Measurements from ENCODE around the gene ZNF333.

The ZNF333 gene

DNA sequence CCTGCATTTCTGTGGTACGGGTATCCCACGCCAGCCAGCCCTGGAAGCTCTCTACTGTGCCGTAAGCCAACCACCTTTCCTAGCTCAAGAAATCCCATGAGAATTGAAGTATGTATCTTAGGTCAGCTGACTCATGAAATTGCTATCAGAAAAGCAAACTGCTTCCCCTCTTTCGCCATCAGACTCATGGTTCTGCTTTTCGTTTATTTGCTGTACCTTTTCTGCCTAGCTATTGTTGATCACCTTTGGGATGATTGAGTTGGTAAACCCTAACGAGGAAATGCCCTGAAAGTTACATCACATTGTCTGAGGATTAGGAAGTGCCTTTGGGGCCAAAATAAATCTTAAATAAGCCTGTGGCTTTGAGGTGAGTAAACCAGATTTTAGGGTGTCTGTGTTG is 15.1 kb upstream of the ZNF333 start, which contains the start of gene ADGRE3:
Gene ADGRE3 (minus strand): TSS at position 81 of the 400 bp plus-strand sequence. CDS start 74 bp downstream, at position 7.
- CTCF ChIA-PET, result no interaction called here
- no peak for DNase-seq (ENCODE audit: low spot score)

DNA sequence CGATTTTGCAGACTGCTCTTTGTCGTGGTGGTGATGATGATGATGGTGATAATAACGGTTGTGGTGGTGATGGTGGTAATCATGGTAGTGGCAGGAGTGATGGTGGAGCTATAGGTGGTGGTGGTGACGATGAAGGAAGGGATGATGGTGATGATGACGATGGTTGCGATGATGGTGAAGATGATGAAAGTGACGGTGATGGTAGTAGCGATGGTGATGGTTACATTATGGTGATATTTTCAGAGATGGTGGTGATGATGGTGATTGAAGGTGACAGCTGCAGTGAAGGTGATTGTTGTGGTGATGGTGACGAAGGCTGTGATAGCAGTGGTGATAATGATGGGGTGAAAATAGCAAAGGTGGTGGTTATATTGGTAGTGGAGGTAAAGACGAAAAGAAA is 13.1 kb upstream of the ZNF333 start:
- DNase-seq (ENCODE audit: low spot score), result no peak
- TF ChIP-seq, protein P1, sequence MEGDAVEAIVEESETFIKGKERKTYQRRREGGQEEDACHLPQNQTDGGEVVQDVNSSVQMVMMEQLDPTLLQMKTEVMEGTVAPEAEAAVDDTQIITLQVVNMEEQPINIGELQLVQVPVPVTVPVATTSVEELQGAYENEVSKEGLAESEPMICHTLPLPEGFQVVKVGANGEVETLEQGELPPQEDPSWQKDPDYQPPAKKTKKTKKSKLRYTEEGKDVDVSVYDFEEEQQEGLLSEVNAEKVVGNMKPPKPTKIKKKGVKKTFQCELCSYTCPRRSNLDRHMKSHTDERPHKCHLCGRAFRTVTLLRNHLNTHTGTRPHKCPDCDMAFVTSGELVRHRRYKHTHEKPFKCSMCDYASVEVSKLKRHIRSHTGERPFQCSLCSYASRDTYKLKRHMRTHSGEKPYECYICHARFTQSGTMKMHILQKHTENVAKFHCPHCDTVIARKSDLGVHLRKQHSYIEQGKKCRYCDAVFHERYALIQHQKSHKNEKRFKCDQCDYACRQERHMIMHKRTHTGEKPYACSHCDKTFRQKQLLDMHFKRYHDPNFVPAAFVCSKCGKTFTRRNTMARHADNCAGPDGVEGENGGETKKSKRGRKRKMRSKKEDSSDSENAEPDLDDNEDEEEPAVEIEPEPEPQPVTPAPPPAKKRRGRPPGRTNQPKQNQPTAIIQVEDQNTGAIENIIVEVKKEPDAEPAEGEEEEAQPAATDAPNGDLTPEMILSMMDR (conservative IDR thresholded peaks at IDR 0.05; ENCODE audit: low read depth), result no peak
- POLR2A ChIA-PET (ENCODE audit: low non-redundant PET), result no interaction called here
- no peak overlapping the region for H3K27ac ChIP-seq
- CTCF ChIA-PET, result no interaction called here

More for the DNA sequence above, 15.1 kb upstream of the ZNF333 start, which contains the start of gene ADGRE3:
- POLR2A ChIA-PET (ENCODE audit: low non-redundant PET), result no interaction called here
- TF ChIP-seq, protein P1 (conservative IDR thresholded peaks at IDR 0.05; ENCODE audit: low read depth), result no peak
- no peak within 1 kb of the TSS for H3K27ac ChIP-seq

DNA sequence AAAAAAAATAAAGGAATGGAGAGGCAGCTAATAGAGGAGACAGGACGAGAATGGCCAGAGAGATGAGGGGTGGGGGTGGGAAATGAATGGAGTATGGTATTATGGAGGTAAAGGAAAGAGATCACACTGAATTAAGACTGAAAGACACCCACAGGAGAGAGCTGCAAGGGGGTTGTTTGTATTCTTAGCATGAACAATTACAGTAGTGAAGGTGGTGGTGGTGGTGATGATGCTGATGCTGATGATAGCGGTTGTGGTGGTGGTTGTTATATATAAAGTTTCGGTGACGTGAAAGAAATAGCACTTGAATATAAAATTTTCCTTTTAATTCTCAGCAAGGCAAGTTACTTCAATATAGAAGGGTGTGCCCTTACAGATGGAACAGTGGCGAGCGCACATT is 12.4 kb upstream of the ZNF333 start:
- DNase-seq (ENCODE audit: low spot score), result no peak
- no peak overlapping the region for H3K27ac ChIP-seq
- POLR2A ChIA-PET (ENCODE audit: low non-redundant PET), result no interaction called here
- TF ChIP-seq, protein P1 (conservative IDR thresholded peaks at IDR 0.05; ENCODE audit: low read depth), result no peak
- CTCF ChIA-PET, result no interaction called here

DNA sequence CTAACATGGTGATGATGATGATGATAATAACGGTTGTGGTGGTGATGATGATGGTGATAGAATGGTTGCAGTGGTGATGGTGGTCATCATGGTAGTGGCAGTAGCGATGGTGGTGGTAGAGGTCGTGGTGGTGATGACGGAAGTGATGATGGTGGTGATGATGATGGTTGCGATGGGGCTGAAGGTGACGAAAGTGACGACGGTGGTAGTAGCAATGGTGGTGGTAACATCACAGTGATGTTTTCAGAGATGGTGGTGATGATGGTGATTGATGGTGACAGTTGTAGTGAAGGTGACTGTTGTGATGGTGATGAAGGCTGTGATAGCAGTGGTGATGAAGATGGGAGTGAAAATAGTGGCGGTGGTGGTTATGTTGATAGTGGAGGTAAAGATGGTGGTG is 11.6 kb upstream of the ZNF333 start:
- ChIA-PET CTCF (no interaction called here), POLR2A (ENCODE audit: low non-redundant PET) (no interaction called here)
- H3K27ac ChIP-seq, result no peak overlapping the region
- TF ChIP-seq, protein P1 (conservative IDR thresholded peaks at IDR 0.05; ENCODE audit: low read depth), result no peak
- DNase-seq (ENCODE audit: low spot score), result no peak

DNA sequence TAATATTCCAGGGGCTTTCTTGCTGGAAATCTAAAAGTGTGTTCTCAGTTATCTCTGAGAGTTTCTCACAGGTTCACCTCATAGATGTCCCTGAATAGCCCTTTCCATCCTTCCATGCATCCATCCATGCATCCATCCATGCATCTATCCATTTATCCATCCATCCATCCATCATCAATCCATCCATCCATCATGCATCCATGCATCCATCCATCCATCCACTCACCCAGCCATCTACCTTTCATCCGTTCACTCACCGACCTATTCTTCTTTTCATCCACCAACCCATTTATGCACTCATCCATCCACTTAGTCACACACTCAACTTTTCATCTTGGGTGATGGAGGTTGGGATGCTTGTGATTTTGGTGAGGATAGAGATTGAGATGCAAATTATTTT is 7.8 kb upstream of the ZNF333 start:
- POLR2A ChIA-PET (ENCODE audit: low non-redundant PET), result no interaction called here
- no peak overlapping the region for H3K27ac ChIP-seq
- CTCF ChIA-PET, result no interaction called here
- no peak for DNase-seq (ENCODE audit: low spot score)
- TF ChIP-seq, protein P1 (conservative IDR thresholded peaks at IDR 0.05; ENCODE audit: low read depth), result no peak

DNA sequence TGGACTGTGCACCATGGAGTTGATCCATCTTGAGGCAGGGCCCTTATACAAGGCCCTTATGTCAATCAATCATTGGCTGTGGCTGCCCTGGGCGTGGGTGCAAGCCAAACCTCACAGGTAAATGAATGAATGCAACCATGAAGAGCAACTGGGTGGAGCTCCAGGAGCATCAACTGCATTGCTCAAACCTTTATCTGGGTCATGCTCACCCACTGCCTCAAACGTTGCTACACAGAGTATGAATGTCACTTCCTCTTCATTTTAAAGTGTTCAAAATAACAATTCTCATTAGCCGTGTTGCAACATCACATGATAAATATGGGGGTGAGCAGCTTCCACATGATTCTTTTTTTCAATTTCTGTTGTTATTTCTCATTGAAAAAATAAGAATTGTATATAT is 6.4 kb upstream of the ZNF333 start:
- no peak for DNase-seq (ENCODE audit: low spot score)
- POLR2A ChIA-PET (ENCODE audit: low non-redundant PET), result interaction anchor here (0.6 kb wide), 1 partner anchor 94 kb away, joined by 5 read pairs; no protein-coding TSS in a partner anchor
- CTCF ChIA-PET, result no interaction called here
- H3K27ac ChIP-seq, result no peak overlapping the region
- TF ChIP-seq, protein P1 (conservative IDR thresholded peaks at IDR 0.05; ENCODE audit: low read depth), result no peak

DNA sequence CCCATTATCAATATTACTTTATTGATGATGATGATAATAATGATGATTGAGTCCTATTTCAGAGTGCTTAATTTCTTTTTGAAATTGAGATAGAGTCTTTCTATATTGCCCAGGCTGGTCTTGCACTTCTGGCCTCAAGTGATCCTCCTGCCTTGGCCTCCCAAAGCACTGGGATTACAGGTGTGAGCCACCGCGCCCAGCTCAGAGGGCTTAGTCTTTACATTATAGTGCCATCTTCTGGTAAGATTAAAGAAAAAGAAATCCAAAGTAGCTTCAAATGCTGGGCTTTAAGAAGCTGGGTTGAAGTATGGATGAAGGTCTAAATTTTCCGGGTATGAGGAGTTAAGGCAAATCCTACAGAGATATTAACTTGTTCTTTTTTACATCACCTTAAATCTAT is 3.4 kb upstream of the ZNF333 start:
- TF ChIP-seq, protein P1 (conservative IDR thresholded peaks at IDR 0.05; ENCODE audit: low read depth), result no peak; the same call in 1 of the 2 replicates
- no peak overlapping the region for H3K27ac ChIP-seq
- CTCF ChIA-PET, result interaction anchor here (0.5 to 1.5 kb wide), 5 partner anchors 20 to 1124 kb away, joined by 3 to 16 read pairs (median 3); partner anchors contain the start of gene NDUFB7
- no peak for DNase-seq (ENCODE audit: low spot score)
- POLR2A ChIA-PET (ENCODE audit: low non-redundant PET), result no interaction called here

Measured in RWPE1 (cell line).